IMR-90 (cell line): Measurements from ENCODE around the gene EGFL7. TPM values are rescaled to one million over a fixed set of nuclear protein-coding genes. Genes with fewer than 3 reads are reported as not detected.

Source experiments
- ATAC-seq: fragments of 200-7000 bp; cut with Tn5 transposase; 2 replicates; pipeline ENCODE4 v1.9.1; 2020; ENCODE audit warnings: low read depth, mild to moderate bottlenecking, moderate library complexity
- BruUV-seq: library from RNA; stranded (reverse); fragments of 400-500 nt; replicated peaks from 2 replicates; lab custom pipeline; 2021; lab: Mats Ljungman, UMichigan
- CTCF ChIA-PET: fragments of 300-600 bp; formaldehyde crosslinking; extraction: SDS; loops from one replicate; lab custom pipeline; 2021; ENCODE audit warnings: antibody characterized with exemption; lab: Yijun Ruan, JAX
- POLR2A ChIA-PET: fragments of 300-600 bp; sonication (Branson Sonifier 250); formaldehyde crosslinking; loops from one replicate; lab custom pipeline; 2022; ENCODE audit warnings: antibody characterized with exemption; ENCODE audit not compliant: unreplicated experiment; lab: Charles Lee
- DNase-seq: peaks from one replicate; pipeline ENCODE4 v3.0.0; 2013
- H2AFZ ChIP-seq: replicated peaks from 2 replicates; pipeline ENCODE3; 2013; ENCODE audit warnings: low read length, mild to moderate bottlenecking; ENCODE audit not compliant: poor library complexity
- H2AK5ac ChIP-seq: 2 replicates; pipeline ENCODE4 v1.6.1; 2013; ENCODE audit warnings: low read depth, low read length, inconsistent platforms
- H2AK9ac ChIP-seq: replicated peaks from 2 replicates; pipeline ENCODE3; 2013; ENCODE audit warnings: mild to moderate bottlenecking, low read depth, low read length, moderate library complexity; ENCODE audit not compliant: poor library complexity
- H2BK120ac ChIP-seq: 2 replicates; pipeline ENCODE4 v1.6.1; 2013; ENCODE audit warnings: low read depth, low read length, inconsistent platforms
- H2BK15ac ChIP-seq: 3 replicates; pipeline ENCODE4 v1.6.1; 2013; ENCODE audit warnings: low read depth, low read length, inconsistent platforms
- H2BK20ac ChIP-seq: 2 replicates; pipeline ENCODE4 v1.6.1; 2013; ENCODE audit warnings: low read depth, mild to moderate bottlenecking, inconsistent platforms, low read length, moderate library complexity
- H2BK5ac ChIP-seq: 2 replicates; pipeline ENCODE4 v1.6.1; 2013; ENCODE audit warnings: mild to moderate bottlenecking, low read depth, low read length, inconsistent platforms; ENCODE audit not compliant: poor library complexity, severe bottlenecking
- H3K14ac ChIP-seq: replicated peaks from 2 replicates; pipeline ENCODE4 v1.6.1; 2013; ENCODE audit warnings: low read depth, low read length, inconsistent platforms
- H3K18ac ChIP-seq: 2 replicates; pipeline ENCODE4 v1.6.1; 2013; ENCODE audit warnings: low read depth, low read length, control low read depth
- H3K23ac ChIP-seq: 2 replicates; pipeline ENCODE4 v1.6.1; 2013; ENCODE audit warnings: low read depth, low read length, inconsistent platforms
- H3K27ac ChIP-seq: 2 replicates; pipeline ENCODE4 v1.5.1; 2013; ENCODE audit warnings: mild to moderate bottlenecking, control low read depth, low read length; ENCODE audit not compliant: insufficient read depth
- H3K27me3 ChIP-seq: 2 replicates; pipeline ENCODE4 v1.6.1; 2013; ENCODE audit warnings: low read length; ENCODE audit not compliant: control insufficient read depth, insufficient read depth
- H3K36me3 ChIP-seq: 2 replicates; pipeline ENCODE4 v1.6.1; 2013; ENCODE audit warnings: low read length, mixed read lengths; ENCODE audit not compliant: control insufficient read depth, insufficient read depth
- H3K4ac ChIP-seq: 2 replicates; pipeline ENCODE4 v1.6.1; 2013; ENCODE audit warnings: low read depth, low read length, inconsistent platforms
- H3K4me1 ChIP-seq: 2 replicates; pipeline ENCODE4 v1.6.1; 2013; ENCODE audit warnings: low read length, mixed read lengths; ENCODE audit not compliant: control insufficient read depth, insufficient read depth
- H3K4me2 ChIP-seq: 2 replicates; pipeline ENCODE4 v1.6.1; 2013; ENCODE audit warnings: low read depth, mild to moderate bottlenecking, control low read depth, low read length, moderate library complexity
- H3K4me3 ChIP-seq: 2 replicates; pipeline ENCODE4 v1.5.1; 2013; ENCODE audit warnings: low read depth, mild to moderate bottlenecking, control low read depth, low read length, moderate library complexity; ENCODE audit not compliant: insufficient read depth
- H3K56ac ChIP-seq: 2 replicates; pipeline ENCODE4 v1.6.1; 2013; ENCODE audit warnings: low read length, inconsistent platforms; ENCODE audit not compliant: insufficient read depth; ENCODE audit errors: extremely low read depth
- H3K79me1 ChIP-seq, 2 experiments: 2 replicates each; pipeline ENCODE4 v1.6.1; 2013; ENCODE audit warnings: low read length in 2 of 2, inconsistent platforms in 1 of 2, low read depth in 1 of 2
- H3K9ac ChIP-seq: 2 replicates; pipeline ENCODE4 v1.6.1; 2013; ENCODE audit warnings: low read depth, low read length, control low read depth
- H3K9me1 ChIP-seq: 2 replicates; pipeline ENCODE4 v1.6.1; 2013; ENCODE audit warnings: low read length, inconsistent platforms; ENCODE audit not compliant: insufficient read depth
- H3K9me3 ChIP-seq: 2 replicates; pipeline ENCODE4 v1.6.1; 2013; ENCODE audit warnings: low read length; ENCODE audit not compliant: control insufficient read depth, insufficient read depth
- H4K20me1 ChIP-seq: 2 replicates; pipeline ENCODE4 v1.6.1; 2013; ENCODE audit warnings: low read length, inconsistent platforms; ENCODE audit not compliant: insufficient read depth
- H4K5ac ChIP-seq: 2 replicates; pipeline ENCODE4 v1.6.1; 2013; ENCODE audit warnings: mild to moderate bottlenecking, low read depth, low read length, control low read depth
- H4K8ac ChIP-seq, 2 experiments: 2 replicates each; pipeline ENCODE4 v1.6.1; 2013; ENCODE audit warnings: low read depth in 2 of 2, low read length in 2 of 2, control low read depth in 1 of 2, inconsistent platforms in 1 of 2
- H4K91ac ChIP-seq: 2 replicates; pipeline ENCODE4 v1.6.1; 2013; ENCODE audit warnings: low read depth, low read length, inconsistent platforms; ENCODE audit not compliant: insufficient read depth
- CEBPB ChIP-seq: IDR thresholded peaks from 2 replicates; pipeline ENCODE4 v1.6.1; 2012; ENCODE audit warnings: low read depth, low read length, improper control_type of control experiment
- ELK1 ChIP-seq: fragments of 150-350 bp; IDR thresholded peaks from 2 replicates; pipeline ENCODE4 v1.6.1; 2016; ENCODE audit warnings: low read depth, mild to moderate bottlenecking, low read length, moderate library complexity, borderline replicate concordance
- MXI1 ChIP-seq: IDR thresholded peaks from 2 replicates; pipeline ENCODE4 v1.6.1; 2012; ENCODE audit warnings: low read depth, mild to moderate bottlenecking, low read length, moderate library complexity, borderline replicate concordance
- NFE2L2 ChIP-seq: fragments of 150-350 bp; IDR thresholded peaks from 2 replicates; pipeline ENCODE4 v1.6.1; 2016; ENCODE audit warnings: low read depth, mild to moderate bottlenecking, low read length
- WGBS, 2 experiments: methylation state at CpG; one replicate each; pipeline versions ENCODE4 v1.1.5 to v1.1.7; 2013; ENCODE audit warnings: missing lambda C conversion rate in 2 of 2; ENCODE audit not compliant: insufficient read length in 1 of 2; ENCODE audit errors: extremely low coverage in 2 of 2; 5-methylcytosine and 5-hydroxymethylcytosine counted together
- dilution Hi-C: fragments of 300-500 bp; cut with HindIII; formaldehyde crosslinking; loops from one replicate; pipeline ENCODE4 v1.14.3; 2018; ENCODE audit warnings: low sequenced_read_pairs; ENCODE audit not compliant: unreplicated experiment
- in situ Hi-C: fragments of 300-500 bp; cut with MboI; formaldehyde crosslinking; loops from 3 replicates; pipeline ENCODE4 v1.14.3; 2019; ENCODE audit warnings: low sequenced_read_pairs, inconsistent platforms, mixed read lengths
- intact Hi-C: fragments of 100-400 bp; cut with micrococcal nuclease; formaldehyde crosslinking; loops from 2 replicates; pipeline ENCODE4 v1.10.0; 2022
- polyA plus RNA-seq, 3 experiments: library from polyadenylated mRNA; depleted of rRNA; stranded (reverse); fragments of >200 nt; gene quantifications; 2 replicates each; pipeline ENCODE4 v1.2.3, GENCODE V29; 2012; ENCODE audit warnings: low replicate concordance in 1 of 3
- total RNA-seq: library from RNA; depleted of rRNA; stranded (reverse); fragments of >200 nt; gene quantifications from 2 replicates; pipeline ENCODE4 v1.2.3, GENCODE V29; 2012

EGFL7 gene
- total and polyA plus RNA-seq, 2 of the 4 experiments (the other 2 are of a cell fraction) = 2.2 to 10.4 TPM

- Histone ChIP-seq H4K20me1 (no peaks in the 10 kb centered on the region), H4K91ac (no peak overlapping the region), H3K23ac (no peak overlapping the region), H3K4me3 (no peak overlapping the region), H2BK15ac (no peak overlapping the region), H2AK5ac (no peak overlapping the region), H3K79me1 (no peaks in the 10 kb centered on the region), H3K18ac (no peak overlapping the region), H3K4ac (no peak overlapping the region), H3K9me1 (no peaks in the 10 kb centered on the region), H2BK5ac (no peak overlapping the region), H2AK9ac (no peak overlapping the region), H4K8ac (no peak overlapping the region), H3K14ac (no peak overlapping the region), H3K27ac (no peak overlapping the region), H3K27me3 (peaks cover 26% of the 10 kb centered on the region), H2BK120ac (no peak overlapping the region), H3K56ac (no peak overlapping the region), H3K4me2 (no peak overlapping the region), H2BK20ac (no peak overlapping the region), H3K9ac (no peak overlapping the region), H3K9me3 (no peaks in the 10 kb centered on the region), H4K5ac (no peak overlapping the region), H3K36me3 (no peaks in the 10 kb centered on the region), H2AFZ (no peak overlapping the region), H3K4me1 (0 out of 2 replicates have a peak, but pooled peaks cover 2% of the 10 kb centered on the region)
- BruUV-seq = no TSS peak
- dilution Hi-C loops = no loop called here
- intact Hi-C loops = no loop called here
- no peak for DNase-seq
- no peak for TF ChIP-seq CEBPB
- no peak for TF ChIP-seq ELK1
- TF ChIP-seq NFE2L2 = no peak
- TF ChIP-seq MXI1 = no peak
- ChIA-PET POLR2A (no interaction called here), CTCF (no interaction called here)
- ATAC-seq = no peak
- in situ Hi-C loops = no loop called here
- 90% methylated on average over 2 of the region's 20 CpGs; no CpG with 5 or more reads in 1 of the 2 experiments for WGBS, 2 experiments
Observed at GRCh38 chr9:136697821-136698526, 35.3 kb downstream of the EGFL7 start.
